ENCODE measurements around the gene ADAMTS16.
A peak's percentile ranks its signal among the peaks of the same experiment; 100 is the strongest.

The ADAMTS16 gene

DNA sequence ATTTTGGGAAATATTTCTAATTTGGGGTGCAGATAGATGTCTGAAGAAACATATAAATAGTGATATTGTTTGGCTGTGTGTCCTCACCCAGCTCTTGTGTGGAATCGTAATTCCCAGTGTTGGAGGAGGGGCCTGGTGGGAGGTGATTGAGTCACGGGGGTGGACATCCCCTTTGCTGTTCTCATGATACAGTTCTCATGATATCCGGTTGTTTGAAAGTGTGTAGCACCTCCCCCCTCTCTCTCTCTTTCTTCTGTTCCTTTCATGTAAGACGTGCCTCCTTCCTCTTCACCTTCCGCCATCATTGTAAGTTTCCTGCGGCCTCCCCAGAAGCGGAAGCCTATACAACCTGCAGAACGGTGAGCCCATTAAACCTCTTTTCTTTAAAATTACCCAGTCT lies 11.4 kb upstream of the ADAMTS16 start:
- Histone ChIP-seq H4K91ac (ENCODE audit: low read depth, low read length, poor library complexity) (no peak overlapping the region), H3K4me2 (ENCODE audit: insufficient read depth, low read length, poor library complexity, severe bottlenecking) (no peak overlapping the region), H3K9me3 (replicated peaks in 1 of 2; ENCODE audit: control insufficient read depth in 2 of 2, insufficient read depth in 1 of 2, low read depth in 1 of 2, low read length in 2 of 2) (no peaks in the 10 kb centered on the region), H3K27me3 (ENCODE audit: control insufficient read depth in 3 of 3, insufficient read depth in 3 of 3, low read depth in 1 of 3, low read length in 3 of 3) (no peaks in the 10 kb centered on the region), H3K4me3 (ENCODE audit: low read length in 2 of 2) (no peak overlapping the region), H2BK120ac (ENCODE audit: low read depth, low read length) (no peak overlapping the region), H3K18ac (ENCODE audit: low read length) (no peak overlapping the region), H3K9ac (ENCODE audit: low read depth, low read length, poor library complexity) (no peak overlapping the region), H2AFZ (ENCODE audit: low read length) (no peak overlapping the region), H3K23ac (ENCODE audit: low read depth, low read length, poor library complexity) (no peak overlapping the region), H3K27ac (replicated peaks; ENCODE audit: low read length) (no peak overlapping the region), H3K4ac (ENCODE audit: low read length) (no peak overlapping the region), H3K79me1 (ENCODE audit: low read depth, low read length) (no peaks in the 10 kb centered on the region), H2BK12ac (ENCODE audit: low read length) (no peak overlapping the region), H2BK15ac (ENCODE audit: low read length) (no peak overlapping the region), H3K4me1 (ENCODE audit: control insufficient read depth in 2 of 2, insufficient read depth in 1 of 2, low read depth in 1 of 2, low read length in 2 of 2) (no peaks in the 10 kb centered on the region), H3K36me3 (replicated peaks in 1 of 2; ENCODE audit: control insufficient read depth in 2 of 2, insufficient read depth in 2 of 2, low read length in 2 of 2) (no peaks in the 10 kb centered on the region), H2BK5ac (ENCODE audit: low read length) (no peak overlapping the region), H4K8ac (ENCODE audit: low read depth, low read length) (no peak overlapping the region), H2AK5ac (ENCODE audit: low read depth, low read length) (no peak overlapping the region), H3K14ac (ENCODE audit: low read length) (no peak overlapping the region)
- no CpG with 5 or more reads among the region's 8 CpGs for WGBS, 2 donors (ENCODE audit: extremely low coverage in 2 of 2, insufficient read length in 2 of 2, insufficient replicate concordance in 1 of 2)
- no peak for DNase-seq (ENCODE audit: low spot score)

DNA sequence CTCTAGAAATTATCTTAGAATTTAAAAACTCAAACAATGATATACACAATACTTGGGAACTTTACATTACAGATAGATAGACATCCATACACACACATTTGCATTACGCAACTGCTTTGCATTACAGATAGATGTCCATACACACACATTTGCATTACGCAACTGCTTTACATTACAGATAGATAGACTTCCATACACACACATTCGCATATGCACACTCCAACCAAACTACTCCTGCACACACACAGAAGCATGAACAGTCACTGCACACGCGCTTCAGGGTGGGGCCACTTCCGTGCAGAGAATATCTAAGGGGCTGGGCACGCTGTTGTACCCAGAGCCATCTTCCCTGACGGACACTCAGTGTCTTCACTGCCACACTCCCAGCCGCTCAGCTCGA lies 7.9 kb upstream of the ADAMTS16 start:
- H3K18ac ChIP-seq (ENCODE audit: low read length) = no peak overlapping the region
- no peak overlapping the region for H2BK12ac ChIP-seq (ENCODE audit: low read length)
- no peak overlapping the region for H2AFZ ChIP-seq (ENCODE audit: low read length)
- H3K27me3 ChIP-seq (ENCODE audit: control insufficient read depth in 3 of 3, insufficient read depth in 3 of 3, low read depth in 1 of 3, low read length in 3 of 3) = no peaks in the 10 kb centered on the region
- no peaks in the 10 kb centered on the region for H3K79me1 ChIP-seq (ENCODE audit: low read depth, low read length)
- H2AK5ac ChIP-seq (ENCODE audit: low read depth, low read length) = peak overlapping the region; percentile 6
- H4K8ac ChIP-seq (ENCODE audit: low read depth, low read length) = no peak overlapping the region
- no peaks in the 10 kb centered on the region for H3K4me1 ChIP-seq (ENCODE audit: control insufficient read depth in 2 of 2, insufficient read depth in 1 of 2, low read depth in 1 of 2, low read length in 2 of 2)
- H3K27ac ChIP-seq (replicated peaks; ENCODE audit: low read length) = no peak overlapping the region
- H3K14ac ChIP-seq (ENCODE audit: low read length) = peak overlapping the region; percentile 2
- no peak overlapping the region for H3K4me3 ChIP-seq (ENCODE audit: low read length in 2 of 2)
- H2BK5ac ChIP-seq (ENCODE audit: low read length) = no peak overlapping the region
- H3K9ac ChIP-seq (ENCODE audit: low read depth, low read length, poor library complexity) = no peak overlapping the region
- H2BK15ac ChIP-seq (ENCODE audit: low read length) = no peak overlapping the region
- peak overlapping the region; percentile 47 for H3K23ac ChIP-seq (ENCODE audit: low read depth, low read length, poor library complexity)
- no peak overlapping the region for H4K91ac ChIP-seq (ENCODE audit: low read depth, low read length, poor library complexity)
- H3K36me3 ChIP-seq (replicated peaks in 1 of 2; ENCODE audit: control insufficient read depth in 2 of 2, insufficient read depth in 2 of 2, low read length in 2 of 2) = no peaks in the 10 kb centered on the region
- H3K4ac ChIP-seq (ENCODE audit: low read length) = no peak overlapping the region
- no peaks in the 10 kb centered on the region for H3K9me3 ChIP-seq (replicated peaks in 1 of 2; ENCODE audit: control insufficient read depth in 2 of 2, insufficient read depth in 1 of 2, low read depth in 1 of 2, low read length in 2 of 2)
- no peak overlapping the region for H2BK120ac ChIP-seq (ENCODE audit: low read depth, low read length)
- no peak for DNase-seq (ENCODE audit: low spot score)
- no peak overlapping the region for H3K4me2 ChIP-seq (ENCODE audit: insufficient read depth, low read length, poor library complexity, severe bottlenecking)
- no CpG with 5 or more reads among the region's 10 CpGs for WGBS, 2 donors (ENCODE audit: extremely low coverage in 2 of 2, insufficient read length in 2 of 2, insufficient replicate concordance in 1 of 2)

DNA sequence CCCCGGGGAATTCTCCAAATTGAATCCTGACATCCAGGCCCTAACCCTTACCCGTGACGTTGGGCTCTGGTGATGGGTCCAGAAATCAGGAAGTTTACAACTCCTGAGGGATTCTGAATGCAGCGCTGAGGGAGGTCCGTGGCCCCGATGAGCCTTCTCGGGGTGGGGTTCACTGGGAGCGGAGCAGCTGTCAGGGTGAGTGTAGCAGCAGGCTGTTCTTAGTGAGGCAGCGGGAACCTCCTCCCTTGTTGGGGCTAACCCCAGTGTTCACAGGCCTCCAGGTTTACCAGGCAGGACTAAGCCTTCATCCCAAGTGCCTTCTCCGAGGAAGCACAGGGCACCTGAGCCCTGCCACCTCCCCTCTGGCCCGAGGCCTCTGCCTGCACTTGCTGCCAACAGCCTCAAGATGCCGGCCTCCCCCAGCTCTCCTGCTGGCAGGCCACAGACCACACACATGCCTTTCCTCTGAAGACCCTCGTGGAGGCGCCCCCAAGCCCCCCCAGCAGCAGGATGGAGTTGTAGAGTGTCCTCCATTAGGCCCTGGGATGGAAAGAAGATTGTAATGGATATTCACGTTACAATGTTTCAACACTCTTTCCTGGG lies 7.3 kb upstream of the ADAMTS16 start:
- Histone ChIP-seq H2AK5ac (ENCODE audit: low read depth, low read length) (peak overlapping the region; percentile 6), H3K36me3 (replicated peaks in 1 of 2; ENCODE audit: control insufficient read depth in 2 of 2, insufficient read depth in 2 of 2, low read length in 2 of 2) (no peaks in the 10 kb centered on the region), H2BK12ac (ENCODE audit: low read length) (no peak overlapping the region), H2BK15ac (ENCODE audit: low read length) (no peak overlapping the region), H2AFZ (ENCODE audit: low read length) (no peak overlapping the region), H2BK5ac (ENCODE audit: low read length) (no peak overlapping the region), H4K8ac (ENCODE audit: low read depth, low read length) (no peak overlapping the region), H3K14ac (ENCODE audit: low read length) (peak overlapping the region; percentile 2), H3K9ac (ENCODE audit: low read depth, low read length, poor library complexity) (peak overlapping the region; percentile 12), H3K23ac (ENCODE audit: low read depth, low read length, poor library complexity) (no peak overlapping the region), H3K79me1 (ENCODE audit: low read depth, low read length) (no peaks in the 10 kb centered on the region), H3K4me2 (ENCODE audit: insufficient read depth, low read length, poor library complexity, severe bottlenecking) (no peak overlapping the region), H3K4me1 (ENCODE audit: control insufficient read depth in 2 of 2, insufficient read depth in 1 of 2, low read depth in 1 of 2, low read length in 2 of 2) (no peaks in the 10 kb centered on the region), H4K91ac (ENCODE audit: low read depth, low read length, poor library complexity) (no peak overlapping the region), H3K27ac (replicated peaks; ENCODE audit: low read length) (no peak overlapping the region), H3K18ac (ENCODE audit: low read length) (peak overlapping the region; percentile 13), H3K4ac (ENCODE audit: low read length) (no peak overlapping the region), H3K27me3 (ENCODE audit: control insufficient read depth in 3 of 3, insufficient read depth in 3 of 3, low read depth in 1 of 3, low read length in 3 of 3) (no peaks in the 10 kb centered on the region), H3K4me3 (ENCODE audit: low read length in 2 of 2) (no peak overlapping the region), H2BK120ac (ENCODE audit: low read depth, low read length) (no peak overlapping the region), H3K9me3 (replicated peaks in 1 of 2; ENCODE audit: control insufficient read depth in 2 of 2, insufficient read depth in 1 of 2, low read depth in 1 of 2, low read length in 2 of 2) (no peaks in the 10 kb centered on the region)
- no CpG with 5 or more reads among the region's 15 CpGs for WGBS, 2 donors (ENCODE audit: extremely low coverage in 2 of 2, insufficient read length in 2 of 2, insufficient replicate concordance in 1 of 2)
- no peak for DNase-seq (ENCODE audit: low spot score)

DNA sequence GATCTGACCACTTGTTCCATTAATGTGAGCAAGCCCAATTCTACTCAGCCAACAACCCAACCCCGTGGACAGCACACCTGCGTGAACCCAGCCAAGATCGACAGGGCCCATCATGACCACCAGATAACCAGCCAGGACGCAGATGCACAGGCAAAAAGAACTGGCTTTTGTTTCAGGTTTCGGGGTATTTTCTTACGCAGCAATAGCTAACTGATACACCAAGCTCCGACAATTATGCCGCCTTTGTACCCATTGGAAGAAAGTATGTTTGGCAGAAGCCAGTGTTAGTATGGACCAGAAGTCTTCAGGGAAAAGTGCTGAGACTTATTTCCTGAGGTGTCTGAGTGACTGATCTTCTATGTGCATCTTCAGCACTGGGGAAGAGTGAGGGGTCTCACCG lies 6.0 kb upstream of the ADAMTS16 start:
- Histone ChIP-seq H4K8ac (ENCODE audit: low read depth, low read length) (no peak overlapping the region), H3K18ac (ENCODE audit: low read length) (no peak overlapping the region)
- no CpG with 5 or more reads among the region's 9 CpGs for WGBS, 2 donors (ENCODE audit: extremely low coverage in 2 of 2, insufficient read length in 2 of 2, insufficient replicate concordance in 1 of 2)

More for the DNA sequence above, 6.0 kb upstream of the ADAMTS16 start:
- Histone ChIP-seq H3K9me3 (replicated peaks in 1 of 2; ENCODE audit: control insufficient read depth in 2 of 2, insufficient read depth in 1 of 2, low read depth in 1 of 2, low read length in 2 of 2) (no peaks in the 10 kb centered on the region), H2BK5ac (ENCODE audit: low read length) (no peak overlapping the region), H2BK12ac (ENCODE audit: low read length) (no peak overlapping the region), H3K79me1 (ENCODE audit: low read depth, low read length) (no peaks in the 10 kb centered on the region), H3K4me2 (ENCODE audit: insufficient read depth, low read length, poor library complexity, severe bottlenecking) (no peak overlapping the region), H3K14ac (ENCODE audit: low read length) (no peak overlapping the region), H2BK15ac (ENCODE audit: low read length) (no peak overlapping the region), H3K4ac (ENCODE audit: low read length) (no peak overlapping the region), H2AK5ac (ENCODE audit: low read depth, low read length) (no peak overlapping the region), H2BK120ac (ENCODE audit: low read depth, low read length) (no peak overlapping the region), H3K4me3 (ENCODE audit: low read length in 2 of 2) (no peak overlapping the region), H4K91ac (ENCODE audit: low read depth, low read length, poor library complexity) (no peak overlapping the region), H3K27me3 (ENCODE audit: control insufficient read depth in 3 of 3, insufficient read depth in 3 of 3, low read depth in 1 of 3, low read length in 3 of 3) (peaks cover 0 to 2% (median under 1%) of the 10 kb centered on the region in 3 experiments), H3K4me1 (ENCODE audit: control insufficient read depth in 2 of 2, insufficient read depth in 1 of 2, low read depth in 1 of 2, low read length in 2 of 2) (no peaks in the 10 kb centered on the region), H3K36me3 (replicated peaks in 1 of 2; ENCODE audit: control insufficient read depth in 2 of 2, insufficient read depth in 2 of 2, low read length in 2 of 2) (no peaks in the 10 kb centered on the region), H3K9ac (ENCODE audit: low read depth, low read length, poor library complexity) (no peak overlapping the region), H3K27ac (replicated peaks; ENCODE audit: low read length) (no peak overlapping the region), H2AFZ (ENCODE audit: low read length) (no peak overlapping the region), H3K23ac (ENCODE audit: low read depth, low read length, poor library complexity) (no peak overlapping the region)
- DNase-seq (ENCODE audit: low spot score) = no peak
